ENCODE results near the gene ATP8A2.

The ATP8A2 gene

DNA sequence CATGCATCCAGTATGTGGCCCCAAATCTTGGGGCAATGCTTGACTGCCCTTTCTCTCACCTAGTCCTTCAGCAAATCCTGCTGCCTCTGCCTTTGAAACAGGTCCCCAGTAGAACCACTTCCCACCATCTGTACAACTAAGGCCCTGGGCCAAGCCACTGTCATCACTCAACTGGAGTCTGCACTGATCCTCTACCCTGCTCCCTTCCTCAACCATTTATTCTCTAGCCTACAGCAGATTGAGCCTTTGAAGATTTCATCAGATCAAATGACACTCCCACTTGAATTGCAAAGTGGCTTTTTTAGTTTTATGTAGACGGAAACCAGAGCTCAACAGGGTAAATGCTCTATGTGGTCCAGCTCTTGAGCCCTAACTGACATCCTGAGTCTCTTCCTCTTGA, 43.5 kb downstream of the ATP8A2 start:
- Mint-ChIP-seq H3K36me3 (ENCODE audit: low read depth) (no peaks in the 10 kb centered on the region), H3K9me3 (peaks cover 11% of the 10 kb centered on the region), H3K27ac (no peak overlapping the region), H3K27me3 (ENCODE audit: low read depth, poor library complexity) (peaks cover 13% of the 10 kb centered on the region), H3K4me3 (no peak overlapping the region), H3K4me1 (no peaks in the 10 kb centered on the region)
- DNase-seq = no peak
- TF ChIP-seq, protein P1, sequence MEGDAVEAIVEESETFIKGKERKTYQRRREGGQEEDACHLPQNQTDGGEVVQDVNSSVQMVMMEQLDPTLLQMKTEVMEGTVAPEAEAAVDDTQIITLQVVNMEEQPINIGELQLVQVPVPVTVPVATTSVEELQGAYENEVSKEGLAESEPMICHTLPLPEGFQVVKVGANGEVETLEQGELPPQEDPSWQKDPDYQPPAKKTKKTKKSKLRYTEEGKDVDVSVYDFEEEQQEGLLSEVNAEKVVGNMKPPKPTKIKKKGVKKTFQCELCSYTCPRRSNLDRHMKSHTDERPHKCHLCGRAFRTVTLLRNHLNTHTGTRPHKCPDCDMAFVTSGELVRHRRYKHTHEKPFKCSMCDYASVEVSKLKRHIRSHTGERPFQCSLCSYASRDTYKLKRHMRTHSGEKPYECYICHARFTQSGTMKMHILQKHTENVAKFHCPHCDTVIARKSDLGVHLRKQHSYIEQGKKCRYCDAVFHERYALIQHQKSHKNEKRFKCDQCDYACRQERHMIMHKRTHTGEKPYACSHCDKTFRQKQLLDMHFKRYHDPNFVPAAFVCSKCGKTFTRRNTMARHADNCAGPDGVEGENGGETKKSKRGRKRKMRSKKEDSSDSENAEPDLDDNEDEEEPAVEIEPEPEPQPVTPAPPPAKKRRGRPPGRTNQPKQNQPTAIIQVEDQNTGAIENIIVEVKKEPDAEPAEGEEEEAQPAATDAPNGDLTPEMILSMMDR (IDR thresholded peaks at IDR 0.05) = no peak

DNA sequence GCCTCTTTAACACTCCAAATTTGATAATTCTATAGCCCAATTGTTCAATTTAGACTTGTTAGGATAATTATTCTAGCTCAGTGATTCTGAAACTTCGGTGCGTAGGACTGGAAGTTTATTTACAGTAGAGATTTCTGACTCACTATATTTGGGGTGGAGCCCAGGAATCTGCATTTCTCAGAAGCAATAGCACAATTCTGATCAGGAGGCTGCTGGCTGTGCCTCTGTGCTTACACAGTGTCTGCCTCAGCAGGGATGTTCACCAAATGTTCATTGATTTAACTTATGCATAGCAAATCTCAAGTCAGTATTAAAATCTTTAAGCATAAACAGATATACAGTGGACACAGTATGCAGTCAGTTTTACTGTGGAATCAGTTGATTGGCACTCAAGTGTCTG, 45.8 kb downstream of the ATP8A2 start:
- no peak for DNase-seq
- Mint-ChIP-seq H3K36me3 (ENCODE audit: low read depth) (no peaks in the 10 kb centered on the region), H3K27me3 (ENCODE audit: low read depth, poor library complexity) (peaks cover 12% of the 10 kb centered on the region), H3K27ac (no peak overlapping the region), H3K4me1 (no peaks in the 10 kb centered on the region), H3K4me3 (no peak overlapping the region), H3K9me3 (no peaks in the 10 kb centered on the region)
- TF ChIP-seq, protein P1 (IDR thresholded peaks at IDR 0.05) = no peak

DNA sequence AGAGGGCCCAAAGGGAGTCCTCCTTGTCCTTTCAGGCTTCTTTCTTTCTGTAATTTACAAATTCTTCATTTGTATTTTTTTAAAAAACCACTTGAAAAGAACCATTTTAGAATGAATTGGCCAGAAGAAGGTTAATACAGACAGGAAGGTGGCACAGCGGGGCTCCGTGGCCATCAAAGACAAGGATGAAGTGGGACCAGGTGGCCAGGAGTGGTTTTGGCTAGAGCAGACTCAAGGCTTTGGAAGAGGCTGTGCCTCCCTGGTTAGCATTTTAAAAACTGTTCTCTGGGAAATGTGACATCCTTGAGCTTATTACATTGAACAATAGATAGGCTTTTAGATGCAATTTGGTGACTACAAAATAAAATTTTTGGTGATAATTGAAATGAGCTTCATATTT, 48.4 kb downstream of the ATP8A2 start:
- TF ChIP-seq, protein P1 (IDR thresholded peaks at IDR 0.05) = no peak
- DNase-seq = no peak
- H3K9me3 Mint-ChIP-seq = no peaks in the 10 kb centered on the region
- no peak overlapping the region for H3K4me3 Mint-ChIP-seq
- H3K27me3 Mint-ChIP-seq (ENCODE audit: low read depth, poor library complexity) = peaks cover 12% of the 10 kb centered on the region
- H3K4me1 Mint-ChIP-seq = no peaks in the 10 kb centered on the region
- H3K36me3 Mint-ChIP-seq (ENCODE audit: low read depth) = no peaks in the 10 kb centered on the region
- H3K27ac Mint-ChIP-seq = no peak overlapping the region

DNA sequence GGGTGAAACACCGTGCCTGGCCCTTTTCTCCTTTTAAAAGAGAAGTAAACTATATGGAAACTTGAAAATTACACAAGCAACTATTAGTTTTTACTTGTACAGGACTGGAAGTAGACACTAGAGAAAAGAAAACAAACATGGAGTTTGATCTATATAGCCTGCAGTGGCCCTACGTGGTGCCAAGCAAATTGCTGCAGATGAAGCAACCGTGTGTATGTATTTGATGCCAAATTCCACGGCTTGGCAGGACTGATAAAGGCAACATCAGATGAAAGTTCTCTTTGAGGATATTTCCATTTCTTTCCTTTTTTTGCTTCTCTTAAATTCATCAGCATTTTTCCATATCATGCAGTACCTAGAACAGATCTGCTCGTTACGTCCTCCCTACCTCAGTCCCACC, 49.8 kb downstream of the ATP8A2 start:
- peaks cover 5% of the 10 kb centered on the region for H3K36me3 Mint-ChIP-seq (ENCODE audit: low read depth)
- DNase-seq = no peak
- TF ChIP-seq, protein P1 (IDR thresholded peaks at IDR 0.05) = no peak
- H3K4me3 Mint-ChIP-seq = no peak overlapping the region
- no peak overlapping the region for H3K27ac Mint-ChIP-seq
- peaks cover 8% of the 10 kb centered on the region for H3K27me3 Mint-ChIP-seq (ENCODE audit: low read depth, poor library complexity)
- H3K9me3 Mint-ChIP-seq = peaks cover 10% of the 10 kb centered on the region
- no peaks in the 10 kb centered on the region for H3K4me1 Mint-ChIP-seq

DNA sequence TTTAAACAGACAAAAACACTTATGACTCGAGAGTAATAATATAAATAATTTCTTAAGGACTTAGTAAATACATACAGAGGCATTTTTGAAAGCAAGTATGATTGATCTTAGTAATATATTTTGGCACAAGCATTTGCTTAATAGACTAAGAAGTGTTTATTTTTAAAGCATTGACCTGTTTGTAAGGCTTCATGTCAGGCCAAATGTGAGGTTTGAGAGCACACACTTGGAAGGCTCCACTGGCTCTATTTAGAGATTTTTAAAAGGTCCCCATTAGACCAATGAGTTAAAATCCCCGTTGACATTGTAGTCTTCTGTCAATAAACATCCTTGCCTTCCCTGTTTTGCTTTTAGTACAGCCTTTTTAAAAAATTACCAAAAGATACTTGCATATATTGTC, 50.4 kb downstream of the ATP8A2 start:
- DNase-seq = no peak
- H3K27ac Mint-ChIP-seq = no peak overlapping the region
- no peak overlapping the region for H3K4me3 Mint-ChIP-seq
- peaks cover 7% of the 10 kb centered on the region for H3K27me3 Mint-ChIP-seq (ENCODE audit: low read depth, poor library complexity)
- no peaks in the 10 kb centered on the region for H3K4me1 Mint-ChIP-seq
- H3K9me3 Mint-ChIP-seq = peaks cover 14% of the 10 kb centered on the region
- TF ChIP-seq, protein P1 (IDR thresholded peaks at IDR 0.05) = no peak
- H3K36me3 Mint-ChIP-seq (ENCODE audit: low read depth) = peaks cover 5% of the 10 kb centered on the region

DNA sequence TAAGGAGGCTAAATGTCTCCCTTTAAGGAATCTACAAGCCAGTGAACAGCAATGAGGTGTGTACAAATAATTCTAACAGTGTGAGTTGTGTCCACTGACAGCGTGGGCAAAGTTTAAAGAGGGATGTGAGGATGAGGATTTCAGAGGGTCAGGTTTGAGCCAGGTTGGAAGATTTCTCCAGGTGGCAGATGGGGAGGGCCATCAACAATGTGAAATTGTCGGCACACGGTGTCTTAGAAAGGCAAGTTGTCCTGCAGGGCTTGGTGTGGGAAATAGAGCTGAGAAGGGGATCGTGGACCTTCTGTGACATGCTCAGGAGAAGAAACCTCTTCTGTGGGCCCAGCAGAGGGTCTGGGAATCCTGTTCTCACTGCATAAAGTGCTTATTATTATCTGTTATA, 52.1 kb downstream of the ATP8A2 start:
- DNase-seq = no peak
- Mint-ChIP-seq H3K4me1 (no peaks in the 10 kb centered on the region), H3K27me3 (ENCODE audit: low read depth, poor library complexity) (peaks cover 7% of the 10 kb centered on the region), H3K27ac (no peak overlapping the region), H3K4me3 (no peak overlapping the region), H3K9me3 (peaks cover 27% of the 10 kb centered on the region), H3K36me3 (ENCODE audit: low read depth) (peaks cover 5% of the 10 kb centered on the region)
- TF ChIP-seq, protein P1 (IDR thresholded peaks at IDR 0.05) = no peak

Data from nephron progenitor cell (in vitro differentiated cells).